IMR-90 (cell line): ENCODE measurements around the gene BEAN1. TPM values are rescaled to one million over a fixed set of nuclear protein-coding genes. Genes with fewer than 3 reads are reported as not detected.

Experiments
- polyA plus RNA-seq, 3 experiments: library from polyadenylated mRNA; depleted of rRNA; stranded (reverse); fragments of >200 nt; gene quantifications; 2 replicates each; pipeline ENCODE4 v1.2.3, GENCODE V29; 2012; ENCODE audit warnings: low replicate concordance in 1 of 3
- total RNA-seq: library from RNA; depleted of rRNA; stranded (reverse); fragments of >200 nt; gene quantifications from 2 replicates; pipeline ENCODE4 v1.2.3, GENCODE V29; 2012; rRNA removed

Gene BEAN1
- total and polyA plus RNA-seq, 2 of the 4 experiments (the other 2 are of a cell fraction) = not detected

Other genes starting within 250 kb of the BEAN1 start
- gene CDH5, start 60.6 kb upstream of the BEAN1 start, total RNA-seq = not detected in 2 replicates
- gene CDH5, start 60.6 kb upstream of the BEAN1 start, polyA plus RNA-seq (2012; rRNA removed) = not detected in 2 replicates
- gene TK2, start 122.8 kb downstream of the BEAN1 start, total RNA-seq = 16.5 and 20.0 TPM in 2 replicates
- gene TK2, start 122.8 kb downstream of the BEAN1 start, polyA plus RNA-seq (2012; rRNA removed) = 12.6 and 14.7 TPM in 2 replicates
- gene CKLF, start 125.3 kb downstream of the BEAN1 start, total RNA-seq = 60.8 and 66.7 TPM in 2 replicates
- 92.2 and 102 TPM in 2 replicates for gene CKLF, start 125.3 kb downstream of the BEAN1 start, polyA plus RNA-seq (2012; rRNA removed)
- 0.54 and 1.7 TPM in 2 replicates for gene CMTM1, start 139.1 kb downstream of the BEAN1 start, total RNA-seq
- gene CMTM1, start 139.1 kb downstream of the BEAN1 start, polyA plus RNA-seq (2012; rRNA removed) = 1.8 and 2.1 TPM in 2 replicates
- gene CMTM2, start 152.2 kb downstream of the BEAN1 start, total RNA-seq = not detected in 2 replicates
- not detected in 2 replicates for gene CMTM2, start 152.2 kb downstream of the BEAN1 start, polyA plus RNA-seq (2012; rRNA removed)
- gene CMTM3, start 177.4 kb downstream of the BEAN1 start, total RNA-seq = 4.5 and 4.7 TPM in 2 replicates
- gene CMTM3, start 177.4 kb downstream of the BEAN1 start, polyA plus RNA-seq (2012; rRNA removed) = 34.6 and 35.5 TPM in 2 replicates